AG08396 (cell line): ENCODE data around the gene KIF25.
"Not testable (repeated sequence)": the region's sequence is repeated elsewhere in the genome, so short reads cannot be mapped to it uniquely, and the experiment has no call there.

Experiments
- DNase-seq: peaks from one replicate; pipeline ENCODE4 v3.0.0; 2012; ENCODE audit warnings: low spot score, mixed read lengths

KIF25 gene

GRCh38 chr6:167975458-167975857 is 22.0 kb upstream of the KIF25 start:
- DNase-seq = no peak

GRCh38 chr6:167976116-167976657 is 21.3 kb upstream of the KIF25 start:
- DNase-seq = not testable (repeated sequence)

GRCh38 chr6:167976708-167977107 is 20.8 kb upstream of the KIF25 start:
- DNase-seq = no peak

GRCh38 chr6:167977717-167978467 is 19.6 kb upstream of the KIF25 start:
- DNase-seq = no peak

GRCh38 chr6:167978607-167979006 is 18.9 kb upstream of the KIF25 start:
- DNase-seq = no peak

- no peak for DNase-seq
These were observed 17.9 kb upstream of the KIF25 start for GRCh38 chr6:167979436-167980139.

DNA sequence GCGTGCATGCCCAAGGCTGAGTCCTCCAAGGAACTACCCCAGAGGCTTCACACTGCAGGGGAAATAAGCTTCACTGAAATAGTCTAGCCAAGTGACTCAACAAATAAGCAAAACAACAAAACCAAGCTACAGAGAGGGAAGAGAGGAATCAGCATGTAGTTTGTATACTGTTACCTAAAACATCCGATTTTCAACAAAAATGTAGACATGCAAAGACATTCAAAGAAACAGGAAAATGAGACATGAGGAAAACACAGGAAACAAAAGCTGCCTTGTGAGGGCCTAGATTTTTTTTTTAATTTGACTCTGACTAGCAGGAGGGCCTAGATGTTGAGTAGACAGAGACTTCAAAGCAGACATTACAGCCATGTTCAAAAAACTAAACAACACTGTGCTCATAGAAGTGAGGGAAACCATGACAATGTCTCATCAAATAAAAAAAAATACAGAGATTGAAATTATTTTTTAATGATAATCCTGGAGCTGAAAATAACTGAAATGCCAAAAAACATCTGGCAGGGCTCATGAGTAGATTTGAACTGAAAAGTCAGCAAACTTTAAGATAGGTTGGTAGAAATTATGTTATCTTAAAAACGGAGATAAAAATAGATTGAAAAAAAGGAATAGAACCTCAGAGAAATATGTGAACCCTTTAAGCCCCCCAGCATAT is 16.4 kb upstream of the KIF25 start:
- no peak for DNase-seq

GRCh38 chr6:167981916-167982462 is 15.5 kb upstream of the KIF25 start:
- DNase-seq = no peak

- DNase-seq = no peak
These were observed 13.2 kb upstream of the KIF25 start for GRCh38 chr6:167984144-167984719.

DNA sequence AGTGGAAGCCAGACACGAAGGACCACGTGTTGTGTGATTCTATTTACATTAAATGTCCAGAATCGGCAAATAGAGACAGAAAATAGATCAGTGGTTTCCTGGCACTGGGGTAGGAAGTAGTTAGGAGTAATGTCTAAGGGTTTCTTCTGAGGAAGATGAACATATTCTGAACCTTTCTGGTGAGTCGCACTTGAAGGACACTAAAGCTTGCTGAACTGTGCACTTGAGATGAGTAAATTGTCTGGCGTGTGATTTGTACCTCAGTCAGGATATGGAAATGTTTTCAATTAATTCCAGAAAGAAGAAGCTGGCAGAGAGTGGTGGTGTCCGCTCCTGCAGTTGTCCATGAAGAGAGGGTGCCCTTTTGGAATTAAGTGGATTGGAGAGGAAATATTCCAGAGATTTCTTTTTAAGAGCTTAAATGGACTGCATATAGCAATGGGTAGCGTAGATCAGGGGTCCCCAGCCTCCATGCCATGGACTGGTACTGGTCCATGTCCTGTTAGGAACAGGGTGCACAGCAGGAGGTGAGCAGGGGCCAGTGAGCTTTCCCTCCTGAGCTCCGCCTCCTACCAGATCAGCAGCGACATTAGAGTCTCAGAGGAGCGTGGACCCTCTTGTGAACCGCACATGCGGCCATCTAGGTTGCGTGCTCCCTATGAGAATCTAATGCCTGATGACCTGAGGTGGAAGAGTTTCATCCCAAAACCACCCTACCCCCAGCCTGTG is 12.4 kb upstream of the KIF25 start:
- DNase-seq = no peak

DNA sequence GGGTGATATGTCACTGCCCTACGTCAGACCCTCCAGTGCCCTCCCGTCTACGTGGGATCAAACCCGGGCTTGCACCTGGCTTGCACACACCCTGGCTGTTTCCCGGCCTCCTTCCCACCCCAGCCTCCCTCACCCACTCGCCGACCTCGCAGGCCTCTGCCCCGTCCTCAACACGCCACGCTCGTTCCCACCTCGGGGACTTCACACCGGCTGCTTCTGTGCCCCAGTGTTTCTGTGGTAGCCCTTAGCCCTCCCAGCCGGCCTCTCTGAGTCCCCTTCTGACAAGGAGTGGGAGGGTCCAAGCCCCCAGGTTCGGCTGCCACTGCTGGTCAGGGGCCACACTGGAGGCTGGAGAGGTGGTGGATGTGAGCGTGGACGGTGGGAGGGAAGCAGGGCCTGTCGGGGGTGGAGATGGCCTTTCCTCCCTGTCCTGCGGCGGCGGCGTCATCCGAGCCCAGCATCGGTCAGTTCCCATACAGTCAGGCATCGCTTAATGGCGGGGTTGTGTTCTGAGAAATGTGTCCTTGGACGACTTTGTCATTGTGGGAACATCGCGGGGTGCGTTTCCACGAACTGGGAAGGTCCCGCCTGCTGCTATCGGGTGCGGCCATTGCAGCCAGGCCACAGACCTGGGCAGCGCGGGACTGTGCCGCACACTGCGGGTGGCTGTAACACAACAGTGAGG is 11.4 kb upstream of the KIF25 start:
- DNase-seq = no peak

GRCh38 chr6:167987396-167988153 is 9.9 kb upstream of the KIF25 start:
- DNase-seq = no peak

- DNase-seq = no peak
These were observed 9.3 kb upstream of the KIF25 start for GRCh38 chr6:167988154-167988495.

DNA sequence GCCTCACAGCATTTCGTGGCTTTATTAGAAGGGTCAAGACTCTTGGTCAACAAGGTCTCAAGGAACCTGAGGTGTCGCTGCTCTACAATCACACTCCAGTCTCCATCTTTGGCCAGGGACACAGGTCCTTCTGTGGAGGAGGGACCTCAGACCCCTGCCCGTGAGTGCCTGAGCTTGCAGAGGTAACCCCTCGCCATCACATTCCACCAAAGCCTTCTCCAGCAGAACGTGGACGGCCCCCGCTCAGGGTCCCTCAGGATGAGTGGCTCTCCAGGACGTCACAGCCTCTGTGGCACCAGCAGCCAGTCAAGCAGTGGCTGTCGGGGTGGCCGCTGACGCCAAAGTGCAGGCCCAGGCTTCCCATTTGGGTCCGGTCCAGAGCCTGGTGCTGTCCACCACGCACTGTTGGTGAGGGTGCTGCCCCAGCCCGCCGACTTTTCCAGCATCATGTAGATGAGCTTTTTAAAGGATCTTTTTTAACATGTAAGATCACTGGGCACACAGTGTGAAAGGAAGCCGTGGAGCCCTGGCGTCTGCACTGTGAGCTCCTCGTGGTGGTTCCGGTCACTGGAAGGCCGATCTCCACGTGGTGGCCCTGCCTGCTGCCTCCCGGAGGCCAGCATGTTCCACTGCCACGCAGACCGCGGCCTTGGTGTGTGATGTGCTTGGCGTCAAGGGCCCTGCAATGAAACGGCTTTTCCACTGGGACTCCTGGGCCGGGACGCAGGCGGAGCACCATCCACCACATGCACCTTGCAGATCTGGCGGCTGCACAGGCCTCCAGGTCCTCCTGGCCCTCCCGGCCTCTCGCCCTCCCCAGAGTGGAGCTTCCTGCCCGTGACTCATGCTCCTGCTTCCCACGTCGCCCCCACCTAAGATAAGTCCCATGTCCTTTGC is 8.3 kb upstream of the KIF25 start:
- DNase-seq = no peak

DNA sequence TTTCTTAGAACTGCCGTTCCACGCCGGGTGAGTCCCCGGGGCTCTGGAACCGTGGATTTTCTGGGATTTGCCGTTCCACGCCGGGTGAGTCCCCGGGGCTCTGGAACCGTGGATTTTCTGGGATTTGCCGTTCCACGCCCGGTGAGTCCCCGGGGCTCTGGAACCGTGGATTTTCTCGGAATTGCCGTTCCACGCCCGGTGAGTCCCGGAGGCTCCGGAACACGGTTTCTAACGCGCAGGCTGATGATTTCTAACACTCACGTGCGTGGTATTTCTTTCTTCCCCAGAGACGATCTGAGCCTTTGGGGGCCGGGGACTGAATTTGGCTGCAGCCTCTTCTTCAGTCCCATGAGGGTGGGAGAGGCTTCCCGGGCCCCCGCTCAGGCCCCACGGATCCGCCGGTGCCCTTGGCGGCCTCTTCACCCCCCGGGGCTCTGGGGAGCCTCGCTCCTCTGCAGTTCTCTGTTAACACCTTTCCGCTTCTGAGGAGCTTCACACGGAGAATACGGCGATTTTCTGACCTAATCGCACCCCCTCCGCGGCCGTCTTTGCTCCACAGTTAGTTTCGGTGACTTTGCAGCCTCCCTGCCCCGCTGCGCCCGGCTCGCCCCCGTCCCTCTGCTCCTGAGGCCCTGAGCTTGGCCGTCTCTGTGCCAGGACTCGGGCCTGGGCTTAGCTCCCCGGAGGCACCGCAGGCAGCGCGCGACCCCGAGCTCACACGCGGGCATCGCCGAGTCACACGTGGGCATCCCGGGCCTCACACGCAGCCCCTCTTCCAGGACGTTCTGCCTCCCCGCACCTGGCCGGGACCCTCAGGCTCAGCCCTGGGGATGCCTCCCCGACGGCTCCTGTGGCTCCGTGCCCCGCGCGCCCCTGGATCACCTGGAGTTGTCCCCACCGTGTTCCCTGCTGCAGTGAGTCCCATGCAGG is 7.2 kb upstream of the KIF25 start:
- DNase-seq = no peak

GRCh38 chr6:167993169-167993568 is 4.3 kb upstream of the KIF25 start:
- DNase-seq = no peak

DNA sequence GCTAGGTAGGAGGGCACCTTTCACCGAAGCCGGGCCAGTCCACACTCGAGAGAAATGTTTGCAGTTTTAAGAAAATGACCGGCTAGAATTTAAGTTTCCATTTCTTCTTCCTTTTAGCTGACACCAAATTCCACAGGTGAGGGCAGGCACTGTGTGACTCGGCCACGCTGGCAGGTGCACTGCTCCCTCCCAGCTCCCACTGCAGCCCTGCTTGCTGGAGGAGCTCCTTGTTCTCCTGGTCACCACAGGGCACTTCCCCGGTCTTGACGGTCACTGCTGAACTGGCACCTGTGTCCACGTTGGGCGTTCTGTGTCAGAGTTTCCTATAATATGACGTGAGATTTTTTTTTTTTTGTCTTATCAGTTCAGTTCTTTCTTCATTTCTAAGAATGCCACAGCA is 3.6 kb upstream of the KIF25 start:
- no peak for DNase-seq

DNA sequence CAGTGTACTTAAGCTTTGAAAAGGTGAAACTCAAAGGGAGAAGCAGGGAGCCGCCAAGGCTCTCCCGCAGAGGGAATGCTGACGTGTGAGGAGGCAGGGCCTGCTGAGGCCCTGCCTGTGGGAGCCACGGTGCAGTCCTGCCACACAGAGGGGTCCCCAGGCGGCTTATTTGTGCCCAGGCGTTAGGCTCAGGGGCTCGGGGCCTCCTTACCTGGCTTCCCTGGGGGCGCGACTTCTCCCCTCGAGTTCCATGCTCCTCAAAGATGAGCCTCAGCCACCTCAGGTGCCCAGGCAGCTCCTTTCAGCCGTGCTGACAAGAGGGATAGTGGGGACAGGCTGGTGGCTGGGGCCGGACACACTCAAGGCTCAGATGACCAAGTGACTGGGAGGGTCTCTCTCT is 2.2 kb upstream of the KIF25 start:
- no peak for DNase-seq
